IMR-90 (cell line): ENCODE data around the gene RNF166. TPM values are rescaled to one million over a fixed set of nuclear protein-coding genes. Genes with fewer than 3 reads are reported as not detected.

Experiments used
- ATAC-seq: fragments of 200-7000 bp; cut with Tn5 transposase; 2 replicates; pipeline ENCODE4 v1.9.1; 2020; ENCODE audit warnings: low read depth, mild to moderate bottlenecking, moderate library complexity
- BruUV-seq: library from RNA; stranded (reverse); fragments of 400-500 nt; replicated peaks from 2 replicates; lab custom pipeline; 2021; lab: Mats Ljungman, UMichigan
- CTCF ChIA-PET: fragments of 300-600 bp; formaldehyde crosslinking; extraction: SDS; loops from one replicate; lab custom pipeline; 2021; ENCODE audit warnings: antibody characterized with exemption; lab: Yijun Ruan, JAX
- POLR2A ChIA-PET: fragments of 300-600 bp; sonication (Branson Sonifier 250); formaldehyde crosslinking; loops from one replicate; lab custom pipeline; 2022; ENCODE audit warnings: antibody characterized with exemption; ENCODE audit not compliant: unreplicated experiment; lab: Charles Lee
- DNase-seq: peaks from one replicate; pipeline ENCODE4 v3.0.0; 2013
- H2AFZ ChIP-seq: replicated peaks from 2 replicates; pipeline ENCODE3; 2013; ENCODE audit warnings: low read length, mild to moderate bottlenecking; ENCODE audit not compliant: poor library complexity
- H2AK5ac ChIP-seq: 2 replicates; pipeline ENCODE4 v1.6.1; 2013; ENCODE audit warnings: low read depth, low read length, inconsistent platforms
- H2AK9ac ChIP-seq: replicated peaks from 2 replicates; pipeline ENCODE3; 2013; ENCODE audit warnings: mild to moderate bottlenecking, low read depth, low read length, moderate library complexity; ENCODE audit not compliant: poor library complexity
- H2BK120ac ChIP-seq: 2 replicates; pipeline ENCODE4 v1.6.1; 2013; ENCODE audit warnings: low read depth, low read length, inconsistent platforms
- H2BK15ac ChIP-seq: 3 replicates; pipeline ENCODE4 v1.6.1; 2013; ENCODE audit warnings: low read depth, low read length, inconsistent platforms
- H2BK20ac ChIP-seq: 2 replicates; pipeline ENCODE4 v1.6.1; 2013; ENCODE audit warnings: low read depth, mild to moderate bottlenecking, inconsistent platforms, low read length, moderate library complexity
- H2BK5ac ChIP-seq: 2 replicates; pipeline ENCODE4 v1.6.1; 2013; ENCODE audit warnings: mild to moderate bottlenecking, low read depth, low read length, inconsistent platforms; ENCODE audit not compliant: poor library complexity, severe bottlenecking
- H3K14ac ChIP-seq: replicated peaks from 2 replicates; pipeline ENCODE4 v1.6.1; 2013; ENCODE audit warnings: low read depth, low read length, inconsistent platforms
- H3K18ac ChIP-seq: 2 replicates; pipeline ENCODE4 v1.6.1; 2013; ENCODE audit warnings: low read depth, low read length, control low read depth
- H3K23ac ChIP-seq: 2 replicates; pipeline ENCODE4 v1.6.1; 2013; ENCODE audit warnings: low read depth, low read length, inconsistent platforms
- H3K27ac ChIP-seq: 2 replicates; pipeline ENCODE4 v1.5.1; 2013; ENCODE audit warnings: mild to moderate bottlenecking, control low read depth, low read length; ENCODE audit not compliant: insufficient read depth
- H3K27me3 ChIP-seq: 2 replicates; pipeline ENCODE4 v1.6.1; 2013; ENCODE audit warnings: low read length; ENCODE audit not compliant: control insufficient read depth, insufficient read depth
- H3K36me3 ChIP-seq: 2 replicates; pipeline ENCODE4 v1.6.1; 2013; ENCODE audit warnings: low read length, mixed read lengths; ENCODE audit not compliant: control insufficient read depth, insufficient read depth
- H3K4ac ChIP-seq: 2 replicates; pipeline ENCODE4 v1.6.1; 2013; ENCODE audit warnings: low read depth, low read length, inconsistent platforms
- H3K4me1 ChIP-seq: 2 replicates; pipeline ENCODE4 v1.6.1; 2013; ENCODE audit warnings: low read length, mixed read lengths; ENCODE audit not compliant: control insufficient read depth, insufficient read depth
- H3K4me2 ChIP-seq: 2 replicates; pipeline ENCODE4 v1.6.1; 2013; ENCODE audit warnings: low read depth, mild to moderate bottlenecking, control low read depth, low read length, moderate library complexity
- H3K4me3 ChIP-seq: 2 replicates; pipeline ENCODE4 v1.5.1; 2013; ENCODE audit warnings: low read depth, mild to moderate bottlenecking, control low read depth, low read length, moderate library complexity; ENCODE audit not compliant: insufficient read depth
- H3K56ac ChIP-seq: 2 replicates; pipeline ENCODE4 v1.6.1; 2013; ENCODE audit warnings: low read length, inconsistent platforms; ENCODE audit not compliant: insufficient read depth; ENCODE audit errors: extremely low read depth
- H3K79me1 ChIP-seq, 2 experiments: 2 replicates each; pipeline ENCODE4 v1.6.1; 2013; ENCODE audit warnings: low read length in 2 of 2, inconsistent platforms in 1 of 2, low read depth in 1 of 2
- H3K9ac ChIP-seq: 2 replicates; pipeline ENCODE4 v1.6.1; 2013; ENCODE audit warnings: low read depth, low read length, control low read depth
- H3K9me1 ChIP-seq: 2 replicates; pipeline ENCODE4 v1.6.1; 2013; ENCODE audit warnings: low read length, inconsistent platforms; ENCODE audit not compliant: insufficient read depth
- H3K9me3 ChIP-seq: 2 replicates; pipeline ENCODE4 v1.6.1; 2013; ENCODE audit warnings: low read length; ENCODE audit not compliant: control insufficient read depth, insufficient read depth
- H4K20me1 ChIP-seq: 2 replicates; pipeline ENCODE4 v1.6.1; 2013; ENCODE audit warnings: low read length, inconsistent platforms; ENCODE audit not compliant: insufficient read depth
- H4K5ac ChIP-seq: 2 replicates; pipeline ENCODE4 v1.6.1; 2013; ENCODE audit warnings: mild to moderate bottlenecking, low read depth, low read length, control low read depth
- H4K8ac ChIP-seq, 2 experiments: 2 replicates each; pipeline ENCODE4 v1.6.1; 2013; ENCODE audit warnings: low read depth in 2 of 2, low read length in 2 of 2, control low read depth in 1 of 2, inconsistent platforms in 1 of 2
- H4K91ac ChIP-seq: 2 replicates; pipeline ENCODE4 v1.6.1; 2013; ENCODE audit warnings: low read depth, low read length, inconsistent platforms; ENCODE audit not compliant: insufficient read depth
- BHLHE40 ChIP-seq: fragments of 150-350 bp; IDR thresholded peaks from 2 replicates; pipeline ENCODE4 v1.6.1; 2016; ENCODE audit warnings: mild to moderate bottlenecking, low read depth, low read length
- CEBPB ChIP-seq: IDR thresholded peaks from 2 replicates; pipeline ENCODE4 v1.6.1; 2012; ENCODE audit warnings: low read depth, low read length, improper control_type of control experiment
- CHD1 ChIP-seq: IDR thresholded peaks from 2 replicates; pipeline ENCODE4 v1.6.1; 2012; ENCODE audit warnings: low read depth, low read length, improper control_type of control experiment
- FOS ChIP-seq: fragments of 150-350 bp; IDR thresholded peaks from 2 replicates; pipeline ENCODE4 v1.6.1; 2016; ENCODE audit warnings: low read depth, low read length
- MAFK ChIP-seq: IDR thresholded peaks from 2 replicates; pipeline ENCODE4 v1.6.1; 2012; ENCODE audit warnings: low read depth, low read length, improper control_type of control experiment
- MAZ ChIP-seq: IDR thresholded peaks from 2 replicates; pipeline ENCODE4 v1.6.1; 2012; ENCODE audit warnings: low read depth, mild to moderate bottlenecking, low read length, improper control_type of control experiment, moderate library complexity, borderline replicate concordance
- MXI1 ChIP-seq: IDR thresholded peaks from 2 replicates; pipeline ENCODE4 v1.6.1; 2012; ENCODE audit warnings: low read depth, mild to moderate bottlenecking, low read length, moderate library complexity, borderline replicate concordance
- NFE2L2 ChIP-seq: fragments of 150-350 bp; IDR thresholded peaks from 2 replicates; pipeline ENCODE4 v1.6.1; 2016; ENCODE audit warnings: low read depth, mild to moderate bottlenecking, low read length
- POLR2A ChIP-seq: IDR thresholded peaks from 2 replicates; pipeline ENCODE4 v1.6.1; 2012; ENCODE audit warnings: mild to moderate bottlenecking, low read depth, low read length
- RAD21 ChIP-seq: IDR thresholded peaks from 2 replicates; pipeline ENCODE4 v1.6.1; 2012; ENCODE audit warnings: low read length, improper control_type of control experiment
- RCOR1 ChIP-seq: IDR thresholded peaks from 2 replicates; pipeline ENCODE4 v1.6.1; 2012; ENCODE audit warnings: mild to moderate bottlenecking, low read length, improper control_type of control experiment; ENCODE audit not compliant: insufficient replicate concordance
- RFX5 ChIP-seq: IDR thresholded peaks from 2 replicates; pipeline ENCODE4 v1.8.0; 2012; ENCODE audit warnings: low read depth, mild to moderate bottlenecking, low read length, moderate library complexity
- SMC3 ChIP-seq: fragments of 150-350 bp; IDR thresholded peaks from 2 replicates; pipeline ENCODE4 v1.6.1; 2016; ENCODE audit warnings: low read depth, mild to moderate bottlenecking, antibody characterized with exemption, low read length, moderate library complexity
- WGBS, 2 experiments: methylation state at CpG; one replicate each; pipeline versions ENCODE4 v1.1.5 to v1.1.7; 2013; ENCODE audit warnings: missing lambda C conversion rate in 2 of 2; ENCODE audit not compliant: insufficient read length in 1 of 2; ENCODE audit errors: extremely low coverage in 2 of 2; 5-methylcytosine and 5-hydroxymethylcytosine counted together
- dilution Hi-C: fragments of 300-500 bp; cut with HindIII; formaldehyde crosslinking; loops from one replicate; pipeline ENCODE4 v1.14.3; 2018; ENCODE audit warnings: low sequenced_read_pairs; ENCODE audit not compliant: unreplicated experiment
- in situ Hi-C: fragments of 300-500 bp; cut with MboI; formaldehyde crosslinking; loops from 3 replicates; pipeline ENCODE4 v1.14.3; 2019; ENCODE audit warnings: low sequenced_read_pairs, inconsistent platforms, mixed read lengths
- intact Hi-C: fragments of 100-400 bp; cut with micrococcal nuclease; formaldehyde crosslinking; loops from 2 replicates; pipeline ENCODE4 v1.10.0; 2022
- polyA plus RNA-seq, 3 experiments: library from polyadenylated mRNA; depleted of rRNA; stranded (reverse); fragments of >200 nt; gene quantifications; 2 replicates each; pipeline ENCODE4 v1.2.3, GENCODE V29; 2012; ENCODE audit warnings: low replicate concordance in 1 of 3
- total RNA-seq: library from RNA; depleted of rRNA; stranded (reverse); fragments of >200 nt; gene quantifications from 2 replicates; pipeline ENCODE4 v1.2.3, GENCODE V29; 2012
- TF ChIP-seq, protein P1 (sequence below): fragments of 150-350 bp; IDR thresholded peaks from 2 replicates; pipeline ENCODE4 v1.6.1; 2016; ENCODE audit warnings: low read depth, mild to moderate bottlenecking, low read length, moderate library complexity, borderline replicate concordance
- TF ChIP-seq, protein P2 (sequence below): fragments of 150-350 bp; IDR thresholded peaks from 2 replicates; pipeline ENCODE4 v1.6.1; 2017; ENCODE audit warnings: mild to moderate bottlenecking, antibody characterized with exemption, low read length, low read depth
- TF ChIP-seq, protein P3 (sequence below): conservative IDR thresholded peaks from 2 replicates; pipeline ENCODE4 v1.5.1; 2012; ENCODE audit warnings: mild to moderate bottlenecking, low read depth, low read length, improper control_type of control experiment

RNF166 gene
- total and polyA plus RNA-seq, 2 of the 4 experiments (the other 2 are of a cell fraction), result 8.1 to 17.4 TPM

DNA sequence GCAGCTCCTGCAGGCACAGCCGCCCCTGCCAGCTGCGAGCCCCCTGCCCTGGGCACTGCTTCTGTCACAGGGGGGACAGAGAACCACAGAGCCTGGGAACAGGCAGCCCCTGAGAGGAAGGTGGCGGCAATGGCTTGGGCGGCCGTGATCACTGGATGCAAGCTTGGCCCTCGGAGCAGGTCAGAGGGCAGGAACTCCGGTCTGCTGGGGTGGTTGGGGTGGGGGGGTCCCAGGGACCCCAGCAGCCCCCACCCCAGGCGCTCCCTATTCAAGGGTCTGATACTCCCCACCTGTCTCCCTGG, 53.5 kb downstream of the RNF166 start:
- Histone ChIP-seq H3K4me3 (no peak overlapping the region), H2AK9ac (no peak overlapping the region), H3K4ac (no peak overlapping the region), H3K27me3 (no peaks in the 10 kb centered on the region), H2AFZ (no peak overlapping the region), H4K91ac (no peak overlapping the region), H4K5ac (no peak overlapping the region), H3K9me1 (no peaks in the 10 kb centered on the region), H3K79me1 (peaks cover 0 to 20% of the 10 kb centered on the region in 2 experiments; a peak in 1 of 4 replicates), H4K8ac (no peak overlapping the region), H3K9me3 (no peaks in the 10 kb centered on the region), H2BK5ac (no peak overlapping the region), H3K23ac (no peak overlapping the region), H3K9ac (no peak overlapping the region), H3K4me1 (peaks cover 5% of the 10 kb centered on the region; the same call in 1 of the 2 replicates), H2BK15ac (no peak overlapping the region), H2BK120ac (no peak overlapping the region), H3K14ac (no peak overlapping the region), H3K18ac (no peak overlapping the region), H3K4me2 (no peak overlapping the region), H4K20me1 (peaks cover 3% of the 10 kb centered on the region; the same call in 1 of the 2 replicates), H3K36me3 (peaks cover 13% of the 10 kb centered on the region), H3K27ac (no peak overlapping the region), H2AK5ac (no peak overlapping the region), H2BK20ac (no peak overlapping the region), H3K56ac (no peak overlapping the region)
- 100% methylated on average over 2 of the region's 8 CpGs; no CpG with 5 or more reads in 1 of the 2 experiments for WGBS, 2 experiments
- BruUV-seq, result no TSS peak
- ATAC-seq, result no peak
- no peak for DNase-seq
- no peak for TF ChIP-seq RAD21
- TF ChIP-seq NFE2L2, result no peak
- TF ChIP-seq MAZ, result no peak
- TF ChIP-seq SMC3, result no peak
- TF ChIP-seq BHLHE40, result no peak
- TF ChIP-seq MXI1, result no peak
- TF ChIP-seq RCOR1, result no peak
- TF ChIP-seq CEBPB, result no peak
- no peak for TF ChIP-seq MAFK
- TF ChIP-seq, protein P1, sequence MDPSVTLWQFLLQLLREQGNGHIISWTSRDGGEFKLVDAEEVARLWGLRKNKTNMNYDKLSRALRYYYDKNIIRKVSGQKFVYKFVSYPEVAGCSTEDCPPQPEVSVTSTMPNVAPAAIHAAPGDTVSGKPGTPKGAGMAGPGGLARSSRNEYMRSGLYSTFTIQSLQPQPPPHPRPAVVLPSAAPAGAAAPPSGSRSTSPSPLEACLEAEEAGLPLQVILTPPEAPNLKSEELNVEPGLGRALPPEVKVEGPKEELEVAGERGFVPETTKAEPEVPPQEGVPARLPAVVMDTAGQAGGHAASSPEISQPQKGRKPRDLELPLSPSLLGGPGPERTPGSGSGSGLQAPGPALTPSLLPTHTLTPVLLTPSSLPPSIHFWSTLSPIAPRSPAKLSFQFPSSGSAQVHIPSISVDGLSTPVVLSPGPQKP, result no peak
- no peak for TF ChIP-seq CHD1
- TF ChIP-seq, protein P2, sequence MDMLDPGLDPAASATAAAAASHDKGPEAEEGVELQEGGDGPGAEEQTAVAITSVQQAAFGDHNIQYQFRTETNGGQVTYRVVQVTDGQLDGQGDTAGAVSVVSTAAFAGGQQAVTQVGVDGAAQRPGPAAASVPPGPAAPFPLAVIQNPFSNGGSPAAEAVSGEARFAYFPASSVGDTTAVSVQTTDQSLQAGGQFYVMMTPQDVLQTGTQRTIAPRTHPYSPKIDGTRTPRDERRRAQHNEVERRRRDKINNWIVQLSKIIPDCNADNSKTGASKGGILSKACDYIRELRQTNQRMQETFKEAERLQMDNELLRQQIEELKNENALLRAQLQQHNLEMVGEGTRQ, result no peak
- TF ChIP-seq FOS, result no peak
- TF ChIP-seq, protein P3, sequence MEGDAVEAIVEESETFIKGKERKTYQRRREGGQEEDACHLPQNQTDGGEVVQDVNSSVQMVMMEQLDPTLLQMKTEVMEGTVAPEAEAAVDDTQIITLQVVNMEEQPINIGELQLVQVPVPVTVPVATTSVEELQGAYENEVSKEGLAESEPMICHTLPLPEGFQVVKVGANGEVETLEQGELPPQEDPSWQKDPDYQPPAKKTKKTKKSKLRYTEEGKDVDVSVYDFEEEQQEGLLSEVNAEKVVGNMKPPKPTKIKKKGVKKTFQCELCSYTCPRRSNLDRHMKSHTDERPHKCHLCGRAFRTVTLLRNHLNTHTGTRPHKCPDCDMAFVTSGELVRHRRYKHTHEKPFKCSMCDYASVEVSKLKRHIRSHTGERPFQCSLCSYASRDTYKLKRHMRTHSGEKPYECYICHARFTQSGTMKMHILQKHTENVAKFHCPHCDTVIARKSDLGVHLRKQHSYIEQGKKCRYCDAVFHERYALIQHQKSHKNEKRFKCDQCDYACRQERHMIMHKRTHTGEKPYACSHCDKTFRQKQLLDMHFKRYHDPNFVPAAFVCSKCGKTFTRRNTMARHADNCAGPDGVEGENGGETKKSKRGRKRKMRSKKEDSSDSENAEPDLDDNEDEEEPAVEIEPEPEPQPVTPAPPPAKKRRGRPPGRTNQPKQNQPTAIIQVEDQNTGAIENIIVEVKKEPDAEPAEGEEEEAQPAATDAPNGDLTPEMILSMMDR, result no peak
- no peak for TF ChIP-seq RFX5
- no peak for TF ChIP-seq POLR2A
- ChIA-PET POLR2A (no interaction called here), CTCF (no interaction called here)
- intact Hi-C loops (no loop called here), dilution Hi-C loops (no loop called here), in situ Hi-C loops (no loop called here)
